Uterus (tissue), 4 donors: Measurements from ENCODE around the gene TCEANC. TPM values are rescaled to one million over a fixed set of nuclear protein-coding genes. Genes with fewer than 3 reads are reported as not detected.

Source experiments
- DNase-seq, 2 donors: peaks; one replicate each; pipeline ENCODE4 v3.0.0-alpha.2; 2019 to 2020
- H3K27ac ChIP-seq, 2 donors: fragments of 200-600 bp; sonication (generic); 1 replicate in 1 of 2; 2 replicates in 1 of 2; pipeline ENCODE4 v1.5.1; 2016 to 2018
- H3K27me3 ChIP-seq, 2 donors: fragments of 200-600 bp; sonication (generic); one replicate each; pipeline ENCODE4 v1.5.1; 2018 to 2019; ENCODE audit warnings: control low read depth in 1 of 2
- H3K36me3 ChIP-seq, 2 donors: fragments of 200-600 bp; sonication (generic); one replicate each; pipeline ENCODE4 v1.5.1; 2019; ENCODE audit warnings: control low read depth in 1 of 2
- H3K4me1 ChIP-seq, 2 donors: fragments of 200-600 bp; sonication (generic); one replicate each; pipeline ENCODE4 v1.5.1; 2018 to 2019; ENCODE audit warnings: control low read depth in 1 of 2
- H3K4me3 ChIP-seq, 2 donors: fragments of 200-600 bp; sonication (generic); 1 replicate in 1 of 2; 2 replicates in 1 of 2; pipeline ENCODE4 v1.5.1; 2018 to 2019; ENCODE audit warnings: mild to moderate bottlenecking in 1 of 2
- H3K9me3 ChIP-seq, 2 donors: fragments of 200-600 bp; sonication (generic); one replicate each; pipeline ENCODE4 v1.5.1; 2019; ENCODE audit warnings: control low read depth in 1 of 2
- POLR2A ChIP-seq, 2 donors: fragments of 450-650 bp; IDR thresholded peaks; one replicate each; pipeline ENCODE4 v1.6.1; 2016; ENCODE audit warnings: antibody characterized with exemption in 2 of 2, mild to moderate bottlenecking in 1 of 2, moderate library complexity in 1 of 2
- intact Hi-C: fragments of 100-400 bp; cut with DNase I; formaldehyde crosslinking; loops from one replicate; pipeline ENCODE4 v1.15.1; 2023; ENCODE audit warnings: low total_unique reads
- total RNA-seq, 4 donors: library from RNA; depleted of rRNA in 3 of 4; stranded (reverse); fragments of >200 nt in 3 of 4; gene quantifications; one replicate each; pipeline versions ENCODE4 v1.1.0 to v1.2.4, GENCODE V29; 2014 to 2023
- TF ChIP-seq, protein P1 (sequence below), 4 experiments: fragments of 200-600 bp in 2 of 4; fragments of 450-650 bp in 2 of 4; sonication (generic) in 2 of 4; IDR thresholded peaks; one replicate each; pipeline ENCODE4 v1.5.1; 2016 to 2019; ENCODE audit warnings: antibody characterized with exemption in 4 of 4, mild to moderate bottlenecking in 2 of 4, moderate library complexity in 1 of 4
- donor health status: DM: yes; HTN: yes; CAD: no.

Gene TCEANC
- total RNA-seq, 4 donors from 2014 or later = 1.5 to 9.2 (median 5.7) TPM

DNA sequence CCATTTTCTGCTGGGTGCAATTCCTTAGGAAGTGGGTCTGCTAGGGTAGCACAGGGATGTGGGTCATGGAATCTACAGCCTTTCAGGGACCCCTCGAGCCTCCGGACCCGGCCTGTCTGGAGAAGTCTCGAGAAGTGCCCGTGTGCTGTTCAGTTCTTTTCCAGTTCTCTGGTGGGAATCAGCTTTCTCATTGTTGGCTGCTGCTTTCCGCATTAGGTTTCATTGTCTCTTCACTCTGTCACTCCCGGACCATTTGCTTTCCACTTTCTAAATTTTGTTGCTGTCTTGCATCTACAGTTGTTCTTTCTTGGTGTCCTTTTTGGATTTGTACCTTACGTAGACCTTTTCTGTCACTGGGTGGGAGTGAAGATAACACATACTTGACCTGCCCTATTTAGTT, 42.0 kb downstream of the TCEANC start:
- Histone ChIP-seq H3K36me3 (no peaks in the 10 kb centered on the region), H3K4me3 (no peak overlapping the region), H3K27me3 (no peaks in the 10 kb centered on the region), H3K4me1 (no peaks in the 10 kb centered on the region), H3K9me3 (no peaks in the 10 kb centered on the region), H3K27ac (peak overlapping the region; percentile 21 to 36)
- intact Hi-C loops = no loop called here
- DNase-seq = no peak
- TF ChIP-seq, protein P1, sequence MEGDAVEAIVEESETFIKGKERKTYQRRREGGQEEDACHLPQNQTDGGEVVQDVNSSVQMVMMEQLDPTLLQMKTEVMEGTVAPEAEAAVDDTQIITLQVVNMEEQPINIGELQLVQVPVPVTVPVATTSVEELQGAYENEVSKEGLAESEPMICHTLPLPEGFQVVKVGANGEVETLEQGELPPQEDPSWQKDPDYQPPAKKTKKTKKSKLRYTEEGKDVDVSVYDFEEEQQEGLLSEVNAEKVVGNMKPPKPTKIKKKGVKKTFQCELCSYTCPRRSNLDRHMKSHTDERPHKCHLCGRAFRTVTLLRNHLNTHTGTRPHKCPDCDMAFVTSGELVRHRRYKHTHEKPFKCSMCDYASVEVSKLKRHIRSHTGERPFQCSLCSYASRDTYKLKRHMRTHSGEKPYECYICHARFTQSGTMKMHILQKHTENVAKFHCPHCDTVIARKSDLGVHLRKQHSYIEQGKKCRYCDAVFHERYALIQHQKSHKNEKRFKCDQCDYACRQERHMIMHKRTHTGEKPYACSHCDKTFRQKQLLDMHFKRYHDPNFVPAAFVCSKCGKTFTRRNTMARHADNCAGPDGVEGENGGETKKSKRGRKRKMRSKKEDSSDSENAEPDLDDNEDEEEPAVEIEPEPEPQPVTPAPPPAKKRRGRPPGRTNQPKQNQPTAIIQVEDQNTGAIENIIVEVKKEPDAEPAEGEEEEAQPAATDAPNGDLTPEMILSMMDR (IDR thresholded peaks at IDR 0.05) = no peak
- no peak for TF ChIP-seq POLR2A (IDR thresholded peaks at IDR 0.05)

DNA sequence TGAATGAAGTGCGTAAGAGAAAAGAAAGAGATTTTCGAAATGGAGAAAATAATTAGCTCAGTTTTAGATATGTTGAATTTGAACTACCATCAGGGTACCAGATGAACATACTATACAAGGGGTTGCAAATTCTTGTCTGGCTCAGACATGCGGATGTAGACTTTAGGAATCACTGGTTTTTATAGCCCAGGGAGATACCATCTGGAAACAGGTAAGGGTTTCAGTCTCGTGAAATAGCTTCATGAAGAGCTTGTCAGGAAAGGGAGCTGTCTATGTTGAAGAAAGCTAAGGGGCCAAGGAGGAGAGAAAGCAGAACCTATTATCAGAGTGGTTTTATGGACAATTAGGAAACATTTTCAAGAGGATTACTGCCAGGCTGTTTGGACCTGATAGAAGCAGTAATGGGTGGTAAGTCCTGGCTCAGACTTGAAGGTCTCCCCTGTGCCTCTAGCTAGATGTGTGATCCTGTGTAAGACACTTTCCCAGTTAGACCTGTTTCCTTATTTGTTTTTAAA, 42.7 kb downstream of the TCEANC start:
- Histone ChIP-seq H3K4me1 (no peaks in the 10 kb centered on the region), H3K27ac (no peak overlapping the region), H3K4me3 (no peak overlapping the region), H3K36me3 (no peaks in the 10 kb centered on the region), H3K27me3 (no peaks in the 10 kb centered on the region), H3K9me3 (no peaks in the 10 kb centered on the region)
- DNase-seq = no peak
- no peak for TF ChIP-seq POLR2A (IDR thresholded peaks at IDR 0.05)
- TF ChIP-seq, protein P1 (IDR thresholded peaks at IDR 0.05) = no peak
- intact Hi-C loops = no loop called here

DNA sequence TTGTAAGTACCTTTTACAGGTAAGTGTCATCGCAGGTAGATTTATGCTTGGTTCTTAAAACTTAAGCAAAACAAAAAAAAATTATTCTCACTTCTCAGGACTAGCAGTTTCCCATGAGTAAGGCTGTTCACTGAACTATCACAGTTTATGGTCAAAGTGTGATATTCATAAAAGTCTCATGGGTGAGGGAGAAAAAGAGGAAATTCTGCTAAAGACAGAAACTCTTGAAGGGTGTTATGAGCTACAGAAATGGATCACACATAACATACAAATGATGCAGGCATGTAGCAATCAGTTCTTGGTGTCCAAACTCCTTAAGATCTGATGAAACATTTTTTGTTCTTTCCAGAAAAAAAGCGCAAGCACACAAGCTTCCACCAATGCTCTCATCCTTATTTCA, 44.5 kb downstream of the TCEANC start:
- Histone ChIP-seq H3K4me3 (no peak overlapping the region), H3K4me1 (peaks cover 0 to 4% of the 10 kb centered on the region in 2 donors), H3K9me3 (no peaks in the 10 kb centered on the region), H3K27ac (no peak overlapping the region), H3K36me3 (no peaks in the 10 kb centered on the region), H3K27me3 (no peaks in the 10 kb centered on the region)
- no peak for DNase-seq
- intact Hi-C loops = no loop called here
- no peak for TF ChIP-seq POLR2A (IDR thresholded peaks at IDR 0.05)
- TF ChIP-seq, protein P1 (IDR thresholded peaks at IDR 0.05) = no peak

DNA sequence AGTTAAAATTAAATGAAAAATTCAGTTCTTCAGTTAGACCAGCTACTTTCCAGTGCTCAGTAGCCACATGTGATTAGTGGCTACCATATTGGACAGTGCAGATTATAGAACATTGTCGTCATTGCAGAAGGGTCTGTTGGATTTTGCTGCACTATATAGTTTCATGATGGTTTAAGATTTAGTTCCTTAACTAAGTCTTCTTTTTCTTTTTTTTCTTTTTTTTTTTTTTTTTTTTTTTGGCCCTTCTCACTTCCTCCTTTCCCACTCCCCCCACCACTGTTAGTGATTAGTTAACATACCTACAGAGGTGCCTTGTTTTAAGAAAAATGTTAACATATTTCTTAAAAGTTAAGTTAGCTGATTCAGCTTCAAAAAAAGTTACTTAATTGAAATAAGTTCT, 45.0 kb downstream of the TCEANC start:
- DNase-seq = no peak
- no peaks in the 10 kb centered on the region for H3K27me3 ChIP-seq
- peaks cover 0 to 4% of the 10 kb centered on the region in 2 donors for H3K4me1 ChIP-seq
- TF ChIP-seq, protein P1 (IDR thresholded peaks at IDR 0.05) = no peak
- H3K27ac ChIP-seq = no peak overlapping the region
- intact Hi-C loops = no loop called here
- no peaks in the 10 kb centered on the region for H3K9me3 ChIP-seq
- H3K4me3 ChIP-seq = no peak overlapping the region
- H3K36me3 ChIP-seq = no peaks in the 10 kb centered on the region

DNA sequence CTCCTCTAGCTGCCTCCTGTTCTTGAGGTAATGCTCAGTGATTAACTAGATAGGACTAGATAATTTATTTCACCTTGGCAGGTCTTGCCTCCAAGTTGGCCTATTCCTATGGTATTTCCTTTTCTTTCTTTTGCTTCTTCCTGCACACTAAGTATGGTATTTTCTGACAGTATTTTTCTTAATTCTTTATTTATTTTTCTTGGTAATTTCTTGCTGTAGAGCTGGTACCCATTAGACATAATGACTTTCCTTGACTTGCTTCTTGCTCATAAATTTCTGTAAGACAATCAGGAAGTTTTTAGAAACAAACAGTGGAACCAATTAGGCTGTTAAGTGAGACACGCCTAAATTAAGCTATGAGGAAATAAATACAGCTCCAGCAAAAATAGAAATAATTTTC, 45.5 kb downstream of the TCEANC start:
- no peak overlapping the region for H3K27ac ChIP-seq
- no peak overlapping the region for H3K4me3 ChIP-seq
- peaks cover 0 to 4% of the 10 kb centered on the region in 2 donors for H3K4me1 ChIP-seq
- no peak for DNase-seq
- no peak for TF ChIP-seq POLR2A (IDR thresholded peaks at IDR 0.05)
- TF ChIP-seq, protein P1 (IDR thresholded peaks at IDR 0.05) = no peak
- H3K36me3 ChIP-seq = no peaks in the 10 kb centered on the region
- no peaks in the 10 kb centered on the region for H3K27me3 ChIP-seq
- intact Hi-C loops = no loop called here
- H3K9me3 ChIP-seq = no peaks in the 10 kb centered on the region
